Stomach smooth muscle (tissue), 2 donors: ENCODE measurements around the gene CARD14.

Experiments used
- H3K27ac ChIP-seq: one replicate; pipeline ENCODE4 v1.7.0; 2013; ENCODE audit warnings: mild to moderate bottlenecking, low read length, inconsistent platforms
- H3K27me3 ChIP-seq, 2 donors: one replicate each; pipeline ENCODE4 v1.7.0; 2013; ENCODE audit warnings: low read length in 2 of 2; ENCODE audit not compliant: insufficient read depth in 2 of 2, control insufficient read depth in 1 of 2
- H3K36me3 ChIP-seq, 2 donors: one replicate each; pipeline ENCODE4 v1.7.0; 2013; ENCODE audit warnings: low read length in 2 of 2; ENCODE audit not compliant: control insufficient read depth in 2 of 2, insufficient read depth in 2 of 2
- H3K4me1 ChIP-seq: one replicate; pipeline ENCODE4 v1.7.0; 2013; ENCODE audit warnings: low read length; ENCODE audit not compliant: control insufficient read depth, insufficient read depth
- H3K4me3 ChIP-seq, 2 donors: one replicate each; pipeline ENCODE4 v1.7.0; 2013; ENCODE audit warnings: low read length in 2 of 2
- H3K9ac ChIP-seq, 2 donors: one replicate each; pipeline ENCODE4 v1.7.0; 2013; ENCODE audit warnings: low read length in 2 of 2, mild to moderate bottlenecking in 1 of 2
- H3K9me3 ChIP-seq, 2 donors: one replicate each; pipeline ENCODE4 v1.7.0; 2013; ENCODE audit warnings: low read length in 2 of 2; ENCODE audit not compliant: control insufficient read depth in 2 of 2
- donor health status: healthy.
- donor health status: Pancreatic carcinoma.

The CARD14 gene

GRCh38 chr17:80224683-80225082, 54.9 kb downstream of the CARD14 start:
- Histone ChIP-seq H3K9me3 (no peaks in the 10 kb centered on the region), H3K27me3 (no peaks in the 10 kb centered on the region), H3K27ac (no peak overlapping the region), H3K36me3 (peaks cover 0 to 11% of the 10 kb centered on the region in 2 donors), H3K4me3 (no peak overlapping the region), H3K4me1 (peaks cover 16% of the 10 kb centered on the region), H3K9ac (no peak overlapping the region)

DNA sequence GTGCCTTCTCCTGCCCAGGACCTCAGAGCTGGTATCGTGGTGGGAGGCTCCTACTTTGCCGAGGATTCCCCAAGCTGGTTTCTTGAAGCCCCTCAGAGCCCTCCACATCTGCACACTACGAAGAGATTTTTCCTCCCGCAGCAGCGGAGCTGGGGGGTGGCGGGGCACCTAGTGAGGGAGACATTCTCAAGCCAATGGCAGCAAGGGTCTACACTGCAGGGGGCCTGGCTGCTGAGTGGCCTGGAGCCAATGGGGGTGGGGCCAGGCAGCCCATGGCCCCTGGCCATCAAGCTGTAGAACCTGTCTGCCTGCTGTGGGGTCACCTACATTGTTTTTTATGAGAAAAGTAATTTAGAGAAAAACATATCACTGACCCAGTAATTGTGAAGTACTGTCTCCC, 55.4 kb downstream of the CARD14 start:
- Histone ChIP-seq H3K36me3 (peaks cover 0 to 13% of the 10 kb centered on the region in 2 donors), H3K4me1 (peaks cover 14% of the 10 kb centered on the region), H3K4me3 (no peak overlapping the region), H3K27ac (no peak overlapping the region), H3K27me3 (no peaks in the 10 kb centered on the region), H3K9me3 (no peaks in the 10 kb centered on the region), H3K9ac (no peak overlapping the region)

DNA sequence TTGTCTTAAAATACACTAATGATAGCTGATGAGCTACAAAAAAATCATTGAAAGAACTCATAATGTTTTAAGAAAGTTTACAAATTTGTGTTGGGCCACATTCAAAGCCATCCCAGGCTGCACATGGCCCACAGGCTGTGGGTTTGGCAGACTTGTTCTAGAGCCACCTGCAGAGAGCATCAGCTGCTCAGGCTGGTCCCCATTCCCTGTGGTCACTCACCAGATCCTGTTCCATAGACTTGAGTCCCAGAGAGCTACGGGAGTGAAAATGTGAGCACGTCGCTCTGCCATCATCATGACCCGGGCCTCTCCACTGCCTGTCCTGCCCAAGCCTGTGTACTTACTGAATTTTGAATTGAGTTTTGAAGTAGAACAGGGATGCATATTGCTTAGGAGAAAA, 57.3 kb downstream of the CARD14 start:
- H3K4me1 ChIP-seq, result peaks cover 3% of the 10 kb centered on the region
- H3K27me3 ChIP-seq, result no peaks in the 10 kb centered on the region
- no peak overlapping the region for H3K4me3 ChIP-seq
- H3K27ac ChIP-seq, result no peak overlapping the region
- peaks cover 0 to under 1% of the 10 kb centered on the region in 2 donors for H3K9me3 ChIP-seq
- H3K9ac ChIP-seq, result no peak overlapping the region
- peaks cover 11 to 15% of the 10 kb centered on the region in 2 donors for H3K36me3 ChIP-seq

DNA sequence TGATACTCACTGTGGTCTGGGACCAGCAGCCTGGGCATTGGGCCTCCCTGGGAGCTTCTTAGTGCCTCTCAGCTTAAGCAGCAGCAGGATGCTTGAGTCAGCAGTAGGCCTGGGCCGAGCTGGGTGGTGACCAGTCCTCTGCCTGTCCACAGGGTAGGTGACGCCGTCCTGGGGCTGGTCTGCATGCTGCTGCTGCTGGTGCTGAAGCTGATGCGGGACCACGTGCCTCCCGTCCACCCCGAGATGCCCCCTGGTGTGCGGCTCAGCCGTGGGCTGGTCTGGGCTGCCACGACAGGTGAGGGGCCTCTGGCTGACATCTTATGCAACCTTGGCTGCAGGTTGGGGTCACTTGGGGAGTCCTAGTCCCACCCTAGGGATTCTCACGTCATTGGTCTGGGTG, 57.8 kb downstream of the CARD14 start:
- Histone ChIP-seq H3K9ac (no peak overlapping the region), H3K9me3 (peaks cover 0 to 3% of the 10 kb centered on the region in 2 donors), H3K4me3 (no peak overlapping the region), H3K27ac (no peak overlapping the region), H3K36me3 (peaks cover 11 to 18% of the 10 kb centered on the region in 2 donors), H3K27me3 (no peaks in the 10 kb centered on the region), H3K4me1 (no peaks in the 10 kb centered on the region)

DNA sequence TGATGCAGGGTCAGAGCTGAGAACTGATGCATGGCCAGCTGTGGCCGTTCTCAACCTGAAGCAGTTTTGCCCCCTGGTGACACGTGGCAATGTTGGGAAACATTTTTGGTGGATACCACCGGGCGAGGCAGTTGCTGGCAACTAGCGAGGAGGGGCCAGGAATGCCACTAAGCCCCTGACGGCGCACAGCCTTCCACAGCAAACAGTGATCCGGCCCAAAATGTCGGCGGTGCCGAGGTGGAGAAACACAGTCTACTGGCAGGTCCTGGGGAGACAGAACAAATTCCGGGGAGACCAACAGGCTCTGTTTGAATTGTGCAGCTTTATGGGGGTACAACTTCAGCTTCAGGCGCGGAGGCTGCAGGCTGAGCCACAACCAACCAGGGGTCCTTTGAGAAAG, 58.6 kb downstream of the CARD14 start:
- H3K27ac ChIP-seq, result no peak overlapping the region
- H3K4me3 ChIP-seq, result no peak overlapping the region
- peaks cover 16 to 20% of the 10 kb centered on the region in 2 donors for H3K36me3 ChIP-seq
- H3K27me3 ChIP-seq, result no peaks in the 10 kb centered on the region
- no peaks in the 10 kb centered on the region for H3K4me1 ChIP-seq
- H3K9ac ChIP-seq, result no peak overlapping the region
- H3K9me3 ChIP-seq, result peaks cover 0 to 8% of the 10 kb centered on the region in 2 donors

DNA sequence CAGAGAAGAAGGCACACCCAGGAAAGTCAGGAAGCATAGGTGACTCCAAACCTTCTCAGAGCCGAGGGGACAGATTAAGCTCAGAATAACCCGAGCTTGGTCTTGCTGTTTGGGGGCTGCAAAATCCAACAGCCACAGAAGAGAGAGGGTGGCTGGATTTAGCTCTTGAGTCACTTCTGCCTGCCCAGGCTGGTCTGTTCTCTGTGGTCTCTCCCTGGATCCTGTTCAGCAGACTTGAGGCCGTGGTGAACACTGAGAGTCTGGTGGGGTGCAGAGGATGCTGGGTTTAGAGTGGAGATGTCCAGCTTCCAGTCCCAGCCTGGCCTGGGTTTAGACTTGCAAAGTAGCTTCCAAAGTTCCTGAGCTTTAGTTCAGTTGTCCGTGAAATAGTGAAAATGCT, 59.2 kb downstream of the CARD14 start:
- Histone ChIP-seq H3K4me1 (no peaks in the 10 kb centered on the region), H3K27me3 (no peaks in the 10 kb centered on the region), H3K36me3 (peaks cover 16 to 19% of the 10 kb centered on the region in 2 donors)

DNA sequence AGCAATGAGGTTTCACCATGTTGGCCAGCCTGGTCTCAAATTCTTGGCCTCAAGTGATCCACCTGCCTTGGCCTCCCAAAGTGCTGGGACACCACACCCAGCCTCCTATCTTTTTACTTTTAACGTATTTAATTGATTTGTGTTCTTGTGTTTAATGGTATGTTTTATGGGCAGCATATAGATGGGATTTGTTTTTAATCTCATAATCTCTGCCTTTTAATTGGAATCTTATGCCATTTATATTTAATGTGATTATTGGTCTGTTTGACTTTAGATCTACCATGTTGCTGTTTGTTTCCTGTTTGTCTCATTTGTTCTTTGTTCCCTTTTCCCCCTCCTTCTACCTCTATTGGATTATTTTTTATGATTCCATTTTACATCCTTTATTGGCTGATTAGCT, 62.6 kb downstream of the CARD14 start:
- Histone ChIP-seq H3K36me3 (peaks cover 28 to 34% of the 10 kb centered on the region in 2 donors), H3K4me1 (no peaks in the 10 kb centered on the region), H3K9ac (no peak overlapping the region), H3K4me3 (no peak overlapping the region), H3K27ac (no peak overlapping the region), H3K27me3 (no peaks in the 10 kb centered on the region), H3K9me3 (peaks cover 0 to 8% of the 10 kb centered on the region in 2 donors)

More for the DNA sequence above, 59.2 kb downstream of the CARD14 start:
- Histone ChIP-seq H3K27ac (no peak overlapping the region), H3K9me3 (peaks cover 0 to 8% of the 10 kb centered on the region in 2 donors), H3K9ac (no peak overlapping the region), H3K4me3 (no peak overlapping the region)

GRCh38 chr17:80233202-80233601, 63.4 kb downstream of the CARD14 start:
- no peak overlapping the region for H3K9ac ChIP-seq
- H3K4me3 ChIP-seq, result no peak overlapping the region
- H3K9me3 ChIP-seq, result peaks cover 0 to 8% of the 10 kb centered on the region in 2 donors
- H3K36me3 ChIP-seq, result peaks cover 30 to 35% of the 10 kb centered on the region in 2 donors
- no peaks in the 10 kb centered on the region for H3K27me3 ChIP-seq
- H3K27ac ChIP-seq, result no peak overlapping the region
- no peaks in the 10 kb centered on the region for H3K4me1 ChIP-seq

GRCh38 chr17:80236911-80237310, 67.1 kb downstream of the CARD14 start:
- H3K27ac ChIP-seq, result no peak overlapping the region
- H3K4me3 ChIP-seq, result no peak overlapping the region
- no peaks in the 10 kb centered on the region for H3K27me3 ChIP-seq
- H3K4me1 ChIP-seq, result no peaks in the 10 kb centered on the region
- peaks cover 28 to 37% of the 10 kb centered on the region in 2 donors for H3K36me3 ChIP-seq
- H3K9ac ChIP-seq, result no peak overlapping the region
- peaks cover 0 to 8% of the 10 kb centered on the region in 2 donors for H3K9me3 ChIP-seq

DNA sequence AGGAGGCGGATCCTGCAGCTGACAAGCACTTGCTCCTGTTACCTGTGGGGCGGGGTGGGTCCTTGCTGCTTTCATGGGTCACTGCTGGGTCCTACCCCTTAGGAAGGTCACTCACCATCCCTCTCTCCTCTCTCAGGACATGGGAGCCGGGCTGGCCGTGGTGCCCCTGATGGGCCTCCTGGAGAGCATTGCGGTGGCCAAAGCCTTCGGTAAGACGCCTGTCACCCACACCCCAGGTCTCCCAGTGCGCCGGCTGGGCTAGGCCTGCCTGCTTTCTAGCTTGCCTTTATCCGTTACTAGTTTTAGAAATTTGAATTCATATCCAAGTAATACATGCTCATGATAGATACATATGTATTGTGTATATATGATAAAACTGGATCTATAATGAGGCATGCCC, 67.6 kb downstream of the CARD14 start:
- H3K4me3 ChIP-seq, result no peak overlapping the region
- H3K27me3 ChIP-seq, result no peaks in the 10 kb centered on the region
- H3K9ac ChIP-seq, result no peak overlapping the region
- H3K9me3 ChIP-seq, result peaks cover 0 to 5% of the 10 kb centered on the region in 2 donors
- H3K36me3 ChIP-seq, result peaks cover 31 to 41% of the 10 kb centered on the region in 2 donors
- no peak overlapping the region for H3K27ac ChIP-seq
- no peaks in the 10 kb centered on the region for H3K4me1 ChIP-seq

DNA sequence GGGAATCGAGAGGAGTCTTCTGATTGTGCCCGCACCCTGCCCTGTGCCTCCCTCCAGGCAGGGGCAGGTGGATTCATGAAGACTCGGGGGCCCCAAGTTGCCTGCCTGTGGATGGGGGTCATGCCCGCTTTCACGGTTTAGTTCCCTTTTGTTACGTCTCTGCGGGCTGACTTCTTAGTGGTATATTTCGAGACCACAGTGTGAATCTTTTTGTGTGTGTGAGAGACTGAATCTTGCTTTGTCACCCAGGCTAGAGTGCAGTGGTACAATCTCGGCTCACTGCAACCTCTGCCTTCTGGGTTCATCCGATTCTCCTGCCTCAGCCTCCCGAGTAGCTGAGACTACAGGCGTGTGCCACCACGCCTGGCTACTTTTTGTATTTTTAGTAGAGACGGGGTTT, 72.7 kb downstream of the CARD14 start:
- no peaks in the 10 kb centered on the region for H3K4me1 ChIP-seq
- no peak overlapping the region for H3K27ac ChIP-seq
- no peaks in the 10 kb centered on the region for H3K27me3 ChIP-seq
- H3K36me3 ChIP-seq, result peaks cover 32 to 43% of the 10 kb centered on the region in 2 donors
- no peak overlapping the region for H3K4me3 ChIP-seq
- H3K9me3 ChIP-seq, result no peaks in the 10 kb centered on the region
- no peak overlapping the region for H3K9ac ChIP-seq
